ENCODE data around the gene SYNDIG1.
A peak's percentile ranks its signal among the peaks of the same experiment; 100 is the strongest.

SYNDIG1 gene

GRCh38 chr20:24572140-24572539 lies 102.7 kb downstream of the SYNDIG1 start:
- no peak for DNase-seq

- DNase-seq: no peak
These were observed 103.4 kb downstream of the SYNDIG1 start for GRCh38 chr20:24572862-24573261.

- DNase-seq: no peak
These were observed 104.1 kb downstream of the SYNDIG1 start for GRCh38 chr20:24573557-24573956.

- DNase-seq: no peak
These were observed 104.9 kb downstream of the SYNDIG1 start for GRCh38 chr20:24574307-24574706.

- no peak for DNase-seq
These were observed 105.4 kb downstream of the SYNDIG1 start for GRCh38 chr20:24574797-24575196.

- no peak for DNase-seq
These were observed 106.4 kb downstream of the SYNDIG1 start for GRCh38 chr20:24575811-24576210.

- DNase-seq: no peak
These were observed 107.0 kb downstream of the SYNDIG1 start for GRCh38 chr20:24576447-24576846.

GRCh38 chr20:24577271-24577909 lies 108.0 kb downstream of the SYNDIG1 start:
- DNase-seq: no peak

- no peak for DNase-seq
These were observed 109.4 kb downstream of the SYNDIG1 start for GRCh38 chr20:24578567-24579415.

- DNase-seq: no peak
These were observed 110.0 kb downstream of the SYNDIG1 start for GRCh38 chr20:24579475-24579874.

GRCh38 chr20:24580006-24580405 lies 110.6 kb downstream of the SYNDIG1 start:
- no peak for DNase-seq

- DNase-seq: no peak
These were observed 111.4 kb downstream of the SYNDIG1 start for GRCh38 chr20:24580855-24581254.

GRCh38 chr20:24581443-24582170 lies 112.2 kb downstream of the SYNDIG1 start:
- DNase-seq: no peak

- no peak for DNase-seq
These were observed 113.1 kb downstream of the SYNDIG1 start for GRCh38 chr20:24582373-24583168.

- no peak for DNase-seq
These were observed 113.9 kb downstream of the SYNDIG1 start for GRCh38 chr20:24583169-24583792.

- DNase-seq: no peak
These were observed 114.6 kb downstream of the SYNDIG1 start for GRCh38 chr20:24584078-24584477.

- peak; percentile 5 for DNase-seq
These were observed 115.3 kb downstream of the SYNDIG1 start for GRCh38 chr20:24584538-24585356.

GRCh38 chr20:24585796-24586522 lies 116.5 kb downstream of the SYNDIG1 start:
- DNase-seq: no peak

- no peak for DNase-seq
These were observed 117.1 kb downstream of the SYNDIG1 start for GRCh38 chr20:24586523-24586840.

GRCh38 chr20:24587384-24588046 lies 118.1 kb downstream of the SYNDIG1 start:
- no peak for DNase-seq
